Measurements from ENCODE around the gene LIN52. TPM values are rescaled to one million over a fixed set of nuclear protein-coding genes. Genes with fewer than 3 reads are reported as not detected.

Gene LIN52
- total RNA-seq, 2 donors from 2014 or later, result 16.4 to 19.0 TPM

- Histone ChIP-seq H3K9ac (ENCODE audit: extremely low read depth, low read length, poor library complexity, severe bottlenecking) (no peak overlapping the region), H3K27ac (ENCODE audit: low read depth, low read length) (no peak overlapping the region), H3K36me3 (ENCODE audit: control insufficient read depth, insufficient read depth, low read length) (peaks cover 8% of the 10 kb centered on the region), H3K4me3 (ENCODE audit: low read length) (no peak overlapping the region), H3K4me1 (ENCODE audit: control insufficient read depth, insufficient read depth, low read length) (no peaks in the 10 kb centered on the region), H3K9me3 (ENCODE audit: control insufficient read depth, low read length) (peaks cover 10% of the 10 kb centered on the region), H3K27me3 (ENCODE audit: control insufficient read depth, insufficient read depth, low read length, poor library complexity, severe bottlenecking) (no peaks in the 10 kb centered on the region)
- Mint-ChIP-seq H3K27me3 (ENCODE audit: insufficient read depth) (no peaks in the 10 kb centered on the region), H3K4me1 (no peaks in the 10 kb centered on the region), H3K4me3 (no peak overlapping the region), H3K27ac (no peak overlapping the region), H3K9me3 (peaks cover 11% of the 10 kb centered on the region), H3K36me3 (ENCODE audit: low read depth) (peaks cover 24% of the 10 kb centered on the region)
- DNase-seq, result no peak
- 88% methylated on average over 1 of the region's 1 CpG; no CpG with 5 or more reads in 1 of the 2 experiments for WGBS, 2 experiments (ENCODE audit: insufficient coverage in 1 of 2, insufficient read length in 1 of 2)
- no peak for TF ChIP-seq CTCF (conservative IDR thresholded peaks at IDR 0.05)
Measured at GRCh38 chr14:74127634-74128033, 42.9 kb downstream of the LIN52 start.

- no peak for TF ChIP-seq CTCF (conservative IDR thresholded peaks at IDR 0.05)
- H3K4me1 Mint-ChIP-seq, result peaks cover 28% of the 10 kb centered on the region
- no peaks in the 10 kb centered on the region for H3K9me3 Mint-ChIP-seq
- H3K27me3 Mint-ChIP-seq (ENCODE audit: insufficient read depth), result no peaks in the 10 kb centered on the region
- H3K9ac ChIP-seq (ENCODE audit: extremely low read depth, low read length, poor library complexity, severe bottlenecking), result no peak overlapping the region
- no peak for DNase-seq
- peak overlapping the region; percentile 27 for H3K27ac Mint-ChIP-seq
- WGBS, 2 experiments (ENCODE audit: insufficient coverage in 1 of 2, insufficient read length in 1 of 2), result 89 to 100% methylated on average over 3 of the region's 3 CpGs
- H3K4me3 ChIP-seq (ENCODE audit: low read length), result peak overlapping the region; percentile 1
- H3K27ac ChIP-seq (ENCODE audit: low read depth, low read length), result no peak overlapping the region
- no peak overlapping the region for H3K4me3 Mint-ChIP-seq
- H3K36me3 Mint-ChIP-seq (ENCODE audit: low read depth), result peaks cover under 1% of the 10 kb centered on the region
- H3K4me1 ChIP-seq (ENCODE audit: control insufficient read depth, insufficient read depth, low read length), result peaks cover 19% of the 10 kb centered on the region
- H3K27me3 ChIP-seq (ENCODE audit: control insufficient read depth, insufficient read depth, low read length, poor library complexity, severe bottlenecking), result no peaks in the 10 kb centered on the region
- H3K36me3 ChIP-seq (ENCODE audit: control insufficient read depth, insufficient read depth, low read length), result no peaks in the 10 kb centered on the region
- no peaks in the 10 kb centered on the region for H3K9me3 ChIP-seq (ENCODE audit: control insufficient read depth, low read length)
Measured at GRCh38 chr14:74133833-74134481, 49.2 kb downstream of the LIN52 start.

GRCh38 chr14:74134484-74134883 is 49.7 kb downstream of the LIN52 start:
- H3K9me3 Mint-ChIP-seq, result no peaks in the 10 kb centered on the region
- no peaks in the 10 kb centered on the region for H3K36me3 ChIP-seq (ENCODE audit: control insufficient read depth, insufficient read depth, low read length)
- no peaks in the 10 kb centered on the region for H3K9me3 ChIP-seq (ENCODE audit: control insufficient read depth, low read length)
- H3K27me3 Mint-ChIP-seq (ENCODE audit: insufficient read depth), result no peaks in the 10 kb centered on the region
- H3K27ac ChIP-seq (ENCODE audit: low read depth, low read length), result no peak overlapping the region
- peaks cover 19% of the 10 kb centered on the region for H3K4me1 ChIP-seq (ENCODE audit: control insufficient read depth, insufficient read depth, low read length)
- H3K4me3 Mint-ChIP-seq, result no peak overlapping the region
- DNase-seq, result no peak
- peaks cover 28% of the 10 kb centered on the region for H3K4me1 Mint-ChIP-seq
- no peak overlapping the region for H3K4me3 ChIP-seq (ENCODE audit: low read length)
- TF ChIP-seq CTCF (conservative IDR thresholded peaks at IDR 0.05), result no peak
- H3K27ac Mint-ChIP-seq, result peak overlapping the region; percentile 27
- H3K9ac ChIP-seq (ENCODE audit: extremely low read depth, low read length, poor library complexity, severe bottlenecking), result no peak overlapping the region
- H3K27me3 ChIP-seq (ENCODE audit: control insufficient read depth, insufficient read depth, low read length, poor library complexity, severe bottlenecking), result no peaks in the 10 kb centered on the region
- H3K36me3 Mint-ChIP-seq (ENCODE audit: low read depth), result no peaks in the 10 kb centered on the region
